HEK293 (cell line): ENCODE results near the gene XPR1.

Source experiments
- CTCF ChIP-seq: fragments of 450-650 bp; formaldehyde crosslinking; IDR thresholded peaks from 2 replicates; pipeline ENCODE4 v1.5.1; 2016; ENCODE audit warnings: missing biosample characterization, missing genetic modification characterization
- REST ChIP-seq: fragments of 450-650 bp; formaldehyde crosslinking; IDR thresholded peaks from 2 replicates; pipeline ENCODE4 v1.5.1; 2016; ENCODE audit warnings: missing biosample characterization, missing genetic modification characterization
- ZNF121 ChIP-seq: fragments of 450-650 bp; formaldehyde crosslinking; IDR thresholded peaks from 2 replicates; pipeline ENCODE4 v1.5.1; 2016; ENCODE audit warnings: missing biosample characterization, missing genetic modification characterization

- TF ChIP-seq CTCF (tag by site-specific recombination) (no peak), REST (no peak), ZNF121 (tag by site-specific recombination) (no peak)
Measured at GRCh38 chr1:180594723-180595122, 37.1 kb upstream of the XPR1 start.
